HTR-8/SVneo (cell line): Measurements from ENCODE around the gene PAEP.
A peak's percentile ranks its signal among the peaks of the same experiment; 100 is the strongest.
"Not testable (repeated sequence)": the region's sequence is repeated elsewhere in the genome, so short reads cannot be mapped to it uniquely, and the experiment has no call there.

ENCODE experiments used
- DNase-seq: peaks from one replicate; pipeline ENCODE4 v3.0.0; 2011; ENCODE audit warnings: low spot score, mixed read lengths; ENCODE audit not compliant: insufficient read length
- FAIRE-seq: peaks from 2 replicates; lab custom pipeline; 2011; peaks lifted over from hg19 to GRCh38; lab: Jason Lieb, UNC

Gene PAEP

GRCh38 chr9:135561391-135562234 is at the start of gene PAEP:
Gene PAEP, plus strand, starts transcription at chr9:135561756.
- no peak for DNase-seq

GRCh38 chr9:135512241-135512603 is 49.3 kb upstream of the PAEP start:
- FAIRE-seq (no peak), DNase-seq (no peak)

More at GRCh38 chr9:135561391-135562234, at the start of gene PAEP:
- no peak for FAIRE-seq

GRCh38 chr9:135512904-135513303 is 48.7 kb upstream of the PAEP start:
- no peak for FAIRE-seq
- DNase-seq, result no peak

- FAIRE-seq, result no peak
- no peak for DNase-seq
Observed at GRCh38 chr9:135513351-135513846, 48.2 kb upstream of the PAEP start.

GRCh38 chr9:135513906-135514305 is 47.6 kb upstream of the PAEP start:
- not testable (repeated sequence) for FAIRE-seq, DNase-seq

GRCh38 chr9:135514342-135515082 is 47.0 kb upstream of the PAEP start:
- DNase-seq, result no peak
- no peak for FAIRE-seq

- no peak for FAIRE-seq
- DNase-seq, result no peak
Observed at GRCh38 chr9:135515083-135515951, 46.2 kb upstream of the PAEP start.

- FAIRE-seq (no peak), DNase-seq (no peak)
Observed at GRCh38 chr9:135516132-135516860, 45.3 kb upstream of the PAEP start.

GRCh38 chr9:135517407-135517822 is 44.1 kb upstream of the PAEP start:
- DNase-seq, result no peak
- no peak for FAIRE-seq

GRCh38 chr9:135519179-135519971 is 42.2 kb upstream of the PAEP start:
- peak; percentile 77 for FAIRE-seq

GRCh38 chr9:135520916-135521607 is 40.5 kb upstream of the PAEP start, which contains the start of gene LCN1:
Gene LCN1, plus strand, starts transcription at chr9:135521440. Its CDS starts 58 bp downstream, at chr9:135521498.
- DNase-seq, result no peak
- FAIRE-seq, result no peak

More at GRCh38 chr9:135519179-135519971, 42.2 kb upstream of the PAEP start:
- DNase-seq, result no peak

GRCh38 chr9:135521608-135522095 is 39.9 kb upstream of the PAEP start:
- DNase-seq, result no peak
- no peak for FAIRE-seq

- no peak for DNase-seq
- no peak for FAIRE-seq
Observed at GRCh38 chr9:135522137-135522877, 39.2 kb upstream of the PAEP start.

GRCh38 chr9:135522931-135523330 is 38.6 kb upstream of the PAEP start:
- FAIRE-seq, result no peak
- no peak for DNase-seq

- FAIRE-seq (no peak), DNase-seq (no peak)
Observed at GRCh38 chr9:135523521-135524129, 37.9 kb upstream of the PAEP start.

GRCh38 chr9:135524130-135524861 is 37.3 kb upstream of the PAEP start:
- DNase-seq (no peak), FAIRE-seq (no peak)
